HUDEP-2 (cell line): ENCODE measurements around the gene KIF16B.

Experiments used
- DNase-seq, 76 experiments: peaks; one replicate each; lab custom pipeline; 2025; ENCODE audit not compliant: unreplicated experiment in 76 of 76; lab: John Stamatoyannopoulos, UW

Gene KIF16B, protein sequence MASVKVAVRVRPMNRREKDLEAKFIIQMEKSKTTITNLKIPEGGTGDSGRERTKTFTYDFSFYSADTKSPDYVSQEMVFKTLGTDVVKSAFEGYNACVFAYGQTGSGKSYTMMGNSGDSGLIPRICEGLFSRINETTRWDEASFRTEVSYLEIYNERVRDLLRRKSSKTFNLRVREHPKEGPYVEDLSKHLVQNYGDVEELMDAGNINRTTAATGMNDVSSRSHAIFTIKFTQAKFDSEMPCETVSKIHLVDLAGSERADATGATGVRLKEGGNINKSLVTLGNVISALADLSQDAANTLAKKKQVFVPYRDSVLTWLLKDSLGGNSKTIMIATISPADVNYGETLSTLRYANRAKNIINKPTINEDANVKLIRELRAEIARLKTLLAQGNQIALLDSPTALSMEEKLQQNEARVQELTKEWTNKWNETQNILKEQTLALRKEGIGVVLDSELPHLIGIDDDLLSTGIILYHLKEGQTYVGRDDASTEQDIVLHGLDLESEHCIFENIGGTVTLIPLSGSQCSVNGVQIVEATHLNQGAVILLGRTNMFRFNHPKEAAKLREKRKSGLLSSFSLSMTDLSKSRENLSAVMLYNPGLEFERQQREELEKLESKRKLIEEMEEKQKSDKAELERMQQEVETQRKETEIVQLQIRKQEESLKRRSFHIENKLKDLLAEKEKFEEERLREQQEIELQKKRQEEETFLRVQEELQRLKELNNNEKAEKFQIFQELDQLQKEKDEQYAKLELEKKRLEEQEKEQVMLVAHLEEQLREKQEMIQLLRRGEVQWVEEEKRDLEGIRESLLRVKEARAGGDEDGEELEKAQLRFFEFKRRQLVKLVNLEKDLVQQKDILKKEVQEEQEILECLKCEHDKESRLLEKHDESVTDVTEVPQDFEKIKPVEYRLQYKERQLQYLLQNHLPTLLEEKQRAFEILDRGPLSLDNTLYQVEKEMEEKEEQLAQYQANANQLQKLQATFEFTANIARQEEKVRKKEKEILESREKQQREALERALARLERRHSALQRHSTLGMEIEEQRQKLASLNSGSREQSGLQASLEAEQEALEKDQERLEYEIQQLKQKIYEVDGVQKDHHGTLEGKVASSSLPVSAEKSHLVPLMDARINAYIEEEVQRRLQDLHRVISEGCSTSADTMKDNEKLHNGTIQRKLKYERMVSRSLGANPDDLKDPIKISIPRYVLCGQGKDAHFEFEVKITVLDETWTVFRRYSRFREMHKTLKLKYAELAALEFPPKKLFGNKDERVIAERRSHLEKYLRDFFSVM (N-terminal part only)

DNA sequence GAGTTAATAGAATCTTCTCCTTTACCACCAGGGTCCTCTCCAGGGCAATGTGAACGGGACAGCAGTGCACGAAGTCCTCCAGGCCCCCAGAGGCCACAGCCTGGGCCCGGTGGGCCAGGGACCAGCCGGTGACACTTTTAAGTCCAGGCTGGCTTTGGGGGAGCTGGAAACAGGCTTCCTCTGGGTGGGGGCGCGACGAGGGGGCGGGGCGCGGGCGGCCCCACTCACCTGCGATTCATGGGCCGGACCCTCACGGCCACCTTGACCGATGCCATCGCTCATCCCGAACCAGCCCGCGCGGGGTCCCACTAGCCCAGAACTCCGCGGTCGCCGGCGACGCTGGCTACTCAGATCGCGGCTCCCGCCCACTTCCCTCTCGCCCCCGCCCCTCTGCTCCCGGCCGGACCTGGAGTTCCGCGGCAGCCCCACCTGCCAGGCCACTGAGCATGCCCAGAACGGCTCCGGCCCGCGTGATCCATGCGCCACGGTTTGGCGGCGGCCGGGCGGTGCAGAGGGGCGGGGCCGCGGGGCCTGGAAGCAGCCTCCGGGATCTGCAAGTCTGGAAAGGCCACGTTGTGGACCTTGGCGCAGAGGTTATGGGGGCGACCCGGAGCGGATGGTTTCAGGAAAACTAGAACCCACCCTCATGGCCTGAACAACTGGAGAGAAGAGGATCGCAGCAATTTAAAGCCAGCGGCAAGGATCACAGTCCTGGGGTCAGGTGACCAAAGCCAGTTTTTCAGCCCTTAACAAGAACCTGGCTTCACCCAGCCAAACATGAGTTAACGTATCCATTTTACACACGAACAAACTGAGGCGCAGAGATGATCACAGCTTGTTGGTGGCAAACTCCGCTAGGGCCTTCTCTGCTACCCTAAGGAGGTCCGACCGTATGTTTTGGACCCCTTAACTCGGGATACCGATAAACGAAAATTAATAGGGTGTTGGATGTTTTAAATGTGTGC lies at the start of gene KIF16B:
KIF16B (minus strand) TSS at position 448 of the 965 bp plus-strand sequence; CDS start at position 275, 173 bp downstream.
- peak in 75 of 76 experiments; percentile 18 to 94 (median 78) for DNase-seq

DNA sequence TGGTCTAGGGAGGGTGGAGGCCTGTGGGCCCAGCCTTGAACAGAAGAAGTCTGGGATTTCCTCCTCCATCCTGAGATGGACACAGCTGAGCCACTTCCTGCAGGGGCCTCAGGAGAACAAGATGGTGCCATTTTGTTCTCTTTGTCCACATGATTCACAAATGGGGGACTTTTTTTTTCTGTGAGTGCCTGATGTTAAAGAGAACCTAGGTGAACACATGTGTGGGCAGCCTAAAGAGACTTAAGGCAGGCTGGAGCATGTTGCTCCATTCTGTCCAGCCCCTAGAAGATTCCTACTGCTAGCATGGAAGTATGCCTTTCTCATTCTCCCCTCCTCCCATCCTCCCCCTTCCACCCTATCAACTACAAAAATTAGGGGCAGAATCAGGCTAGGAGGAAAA lies 49.3 kb upstream of the KIF16B start:
- DNase-seq, result no peak

DNA sequence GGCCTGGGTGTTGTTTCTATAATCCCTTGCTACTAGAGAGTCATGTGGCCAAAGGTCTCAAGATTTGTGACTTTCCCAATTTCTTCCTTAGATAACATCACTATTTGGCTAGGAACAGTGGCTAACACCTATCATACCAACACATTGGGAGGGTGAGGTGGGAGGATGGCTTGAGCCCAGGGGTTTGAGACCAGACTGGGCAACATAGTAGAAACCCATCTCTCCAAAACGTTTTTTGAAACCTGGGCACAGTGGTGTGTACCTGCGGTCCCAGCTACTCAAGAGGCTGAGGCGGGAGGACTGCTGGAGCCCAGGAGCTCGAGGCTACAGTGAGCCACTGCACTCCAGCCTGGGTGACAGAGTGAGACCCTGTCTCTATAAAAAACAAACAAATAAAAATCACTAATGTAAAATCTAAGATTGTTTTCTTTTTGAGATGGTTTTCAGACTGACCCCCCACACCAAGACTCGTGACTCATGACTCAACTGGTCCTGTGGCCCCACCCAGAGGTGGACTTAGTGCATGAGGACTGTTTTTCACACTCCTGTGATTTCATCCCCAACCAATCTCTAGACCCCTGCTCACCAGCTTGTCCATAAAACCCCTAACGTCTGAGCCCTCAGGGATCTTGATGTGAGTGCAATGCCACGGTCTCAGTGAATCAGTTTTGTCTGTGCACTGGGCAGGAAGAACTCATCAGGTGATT lies 48.3 kb upstream of the KIF16B start:
- no peak for DNase-seq

DNA sequence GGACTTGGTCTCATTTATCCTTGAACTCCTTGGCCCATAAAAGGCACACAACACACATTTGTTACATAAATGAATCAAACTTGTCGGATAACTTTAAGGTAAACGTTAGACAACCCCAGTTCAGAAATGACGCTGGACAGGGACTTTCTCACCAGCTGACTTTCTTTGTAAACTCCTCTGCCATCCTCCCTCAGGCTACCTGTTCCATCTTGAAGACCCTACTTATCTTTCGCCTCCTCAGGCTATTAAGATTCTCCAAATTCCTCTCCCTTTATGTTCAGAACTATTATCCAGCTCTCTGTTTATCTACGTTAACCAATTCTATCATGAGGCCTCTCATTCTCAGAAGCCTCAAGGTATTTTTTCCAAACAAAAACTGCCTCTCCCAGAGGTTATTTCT lies 47.7 kb upstream of the KIF16B start:
- DNase-seq, result no peak

GRCh38 chr20:16619953-16620352 lies 46.7 kb upstream of the KIF16B start:
- DNase-seq, result no peak

DNA sequence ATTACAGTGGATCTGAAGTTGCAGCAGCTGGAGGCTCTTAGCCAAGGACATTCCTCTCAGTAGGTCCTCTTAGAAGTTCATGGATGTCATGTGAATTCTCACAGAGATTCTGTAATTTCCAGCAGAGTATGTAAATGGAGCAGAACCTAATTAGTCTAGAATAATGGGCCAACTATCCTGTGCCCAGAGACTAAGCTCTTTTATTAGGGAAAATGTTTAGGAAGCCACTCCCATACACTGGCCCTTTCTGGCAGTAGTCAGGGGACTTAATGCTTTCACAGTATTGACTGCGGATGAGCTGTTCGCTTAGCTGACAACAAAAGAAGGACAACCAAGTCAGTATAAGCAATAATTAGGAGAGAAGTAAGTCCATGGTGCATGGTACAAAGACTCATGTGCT lies 43.8 kb upstream of the KIF16B start:
- DNase-seq, result no peak

DNA sequence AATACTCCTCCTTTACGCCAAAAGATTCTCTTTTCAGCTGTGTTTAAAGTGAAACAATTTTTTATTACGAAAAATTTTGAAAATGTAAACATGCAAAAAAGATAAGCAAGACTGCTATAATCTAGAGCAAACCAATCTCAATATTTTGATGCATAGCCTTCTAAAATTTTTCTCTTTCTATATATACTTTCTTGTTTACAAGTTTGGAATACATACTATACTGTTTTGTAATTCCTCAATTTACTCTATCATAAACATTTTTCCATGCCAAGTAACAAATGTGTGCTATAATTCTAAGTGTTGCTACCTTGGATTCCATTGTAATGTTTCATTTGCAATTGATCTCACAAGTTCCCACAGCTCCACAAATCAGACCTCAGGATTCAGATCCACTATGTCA lies 43.1 kb upstream of the KIF16B start:
- no peak for DNase-seq

GRCh38 chr20:16615199-16615598 lies 42.0 kb upstream of the KIF16B start:
- peak in 7 of 76 experiments; percentile 5 to 48 (median 15) for DNase-seq

DNA sequence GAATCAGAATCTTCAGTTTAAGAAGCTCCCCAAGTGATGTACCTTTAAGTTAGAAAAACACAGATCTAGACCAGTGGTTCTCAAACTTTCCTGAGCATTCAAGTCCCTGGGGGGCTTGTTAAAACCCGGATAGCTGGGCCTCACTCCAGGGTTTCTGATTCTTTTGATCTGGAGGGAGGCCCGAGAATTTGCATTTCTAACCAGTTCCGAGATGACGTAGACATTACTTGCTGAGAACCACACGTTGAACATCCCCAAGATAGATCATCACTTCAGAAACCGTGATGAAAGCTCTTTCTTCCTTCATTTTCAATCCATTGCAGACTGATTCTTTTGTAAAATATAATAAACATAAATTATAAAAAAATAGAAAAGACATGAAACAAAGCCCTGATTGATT lies 40.7 kb upstream of the KIF16B start:
- no peak for DNase-seq

DNA sequence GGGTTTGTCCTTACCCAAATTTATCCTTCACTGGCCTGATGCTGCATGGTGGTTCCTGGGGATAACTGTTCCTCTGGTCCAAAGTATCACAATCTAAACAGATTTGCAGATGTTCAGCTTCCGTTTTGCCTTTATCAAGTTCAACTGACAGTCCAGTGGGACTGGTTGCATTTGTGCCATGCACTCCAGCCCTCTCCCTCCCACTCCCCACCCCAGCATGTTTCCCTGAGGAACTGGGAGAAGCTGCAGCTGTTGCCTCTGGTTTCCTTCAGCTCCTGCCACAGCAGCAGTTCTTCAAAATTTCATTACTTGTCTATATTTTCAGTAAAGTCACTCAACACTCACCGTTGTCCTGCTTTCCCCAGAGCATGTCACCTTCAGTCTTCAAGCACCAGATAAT lies 39.5 kb upstream of the KIF16B start:
- no peak for DNase-seq

- no peak for DNase-seq
Observed at GRCh38 chr20:16611817-16612216, 38.6 kb upstream of the KIF16B start.

DNA sequence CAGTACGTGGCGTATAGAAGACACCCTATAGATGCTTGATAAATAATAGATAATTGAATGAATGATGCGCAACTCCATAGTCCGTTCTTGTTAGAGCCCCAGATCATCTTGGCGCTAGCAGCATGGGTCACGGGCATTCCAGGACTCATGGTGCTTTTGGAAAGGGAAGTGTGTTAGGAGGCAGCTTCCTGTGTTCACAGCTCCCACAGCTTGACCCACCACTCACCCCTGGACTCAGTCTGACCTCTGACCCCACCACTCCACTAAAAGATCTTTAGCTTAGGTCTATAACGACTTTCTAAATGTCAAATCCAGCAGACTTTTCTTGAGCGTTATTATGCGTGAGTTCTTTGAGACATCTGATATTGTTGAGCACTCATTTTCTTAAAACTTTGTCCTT lies 35.8 kb upstream of the KIF16B start:
- no peak for DNase-seq

GRCh38 chr20:16608277-16608650 lies 35.0 kb upstream of the KIF16B start:
- DNase-seq, result no peak

DNA sequence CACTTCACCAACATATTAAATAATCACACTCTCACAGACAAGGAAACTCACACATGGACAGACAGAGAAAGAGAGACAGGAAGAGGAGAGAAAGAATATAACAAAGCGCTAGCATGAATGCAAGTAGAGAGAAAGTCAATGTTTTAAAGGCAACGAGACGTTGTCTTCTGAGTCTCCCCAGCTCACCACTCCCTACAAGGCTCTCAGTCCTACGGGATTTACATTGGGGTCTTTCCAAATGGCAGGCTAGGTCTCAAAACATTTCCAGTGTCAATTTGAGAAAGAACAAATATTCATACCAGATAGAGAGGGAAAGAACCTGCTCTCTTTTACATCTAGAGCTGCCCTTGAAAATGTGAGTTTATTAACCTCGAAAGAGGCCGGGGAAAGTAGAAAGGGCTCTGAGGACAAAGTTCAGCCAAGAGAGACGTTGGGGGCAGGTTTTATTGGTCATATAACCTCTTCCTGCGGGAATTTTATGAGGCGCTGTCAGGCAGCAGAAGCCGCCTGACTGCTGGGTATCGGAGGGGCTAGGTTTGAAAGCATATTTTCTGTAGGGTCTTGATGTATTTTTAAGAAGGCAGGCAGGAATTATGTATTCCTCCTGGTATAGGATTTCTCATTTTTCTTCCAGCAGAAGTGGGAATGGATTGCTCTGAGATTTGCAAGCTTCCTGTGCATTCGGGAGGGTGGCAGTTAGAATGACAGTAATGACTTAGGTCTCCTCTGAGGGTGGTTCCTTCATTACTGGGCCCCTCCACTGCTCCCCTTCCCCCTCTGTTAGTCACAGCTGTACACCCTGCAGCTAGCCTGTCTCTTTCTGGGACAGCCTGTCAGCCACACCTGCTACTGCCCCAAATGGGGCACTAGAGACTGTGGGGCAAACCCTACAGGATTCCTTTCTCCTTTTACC lies 34.4 kb upstream of the KIF16B start:
- DNase-seq, result no peak

DNA sequence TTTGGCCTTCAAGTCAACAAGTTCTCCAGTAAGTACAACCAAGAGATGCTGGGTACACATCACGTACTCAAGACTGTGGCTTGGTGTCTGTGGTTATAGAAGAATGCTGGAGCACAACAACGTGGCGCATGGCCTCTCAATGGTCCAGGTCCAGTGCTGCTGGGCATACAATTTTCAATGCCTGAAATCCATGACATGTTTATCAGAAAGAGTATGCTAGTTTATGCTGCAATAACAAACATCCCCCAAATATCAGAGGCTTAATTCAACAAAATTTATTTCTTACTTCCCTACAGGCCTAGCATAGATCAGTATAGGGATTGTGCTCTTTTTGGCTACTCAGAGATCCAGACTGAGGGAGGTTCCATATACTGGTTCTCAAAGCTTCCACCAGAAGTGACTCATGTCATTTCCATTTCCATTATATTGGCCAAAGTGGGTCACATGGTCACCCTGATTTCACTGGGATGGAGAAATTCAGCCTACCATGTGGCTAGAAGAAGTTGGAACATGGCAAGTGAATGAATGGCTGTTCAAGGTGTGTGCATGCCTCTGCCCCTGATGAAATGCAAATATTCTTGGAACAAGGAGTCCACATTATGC lies 33.3 kb upstream of the KIF16B start:
- no peak for DNase-seq

- no peak for DNase-seq
Observed at GRCh38 chr20:16601047-16601446, 27.8 kb upstream of the KIF16B start.

- no peak for DNase-seq
Observed at GRCh38 chr20:16599257-16599656, 26.0 kb upstream of the KIF16B start.

DNA sequence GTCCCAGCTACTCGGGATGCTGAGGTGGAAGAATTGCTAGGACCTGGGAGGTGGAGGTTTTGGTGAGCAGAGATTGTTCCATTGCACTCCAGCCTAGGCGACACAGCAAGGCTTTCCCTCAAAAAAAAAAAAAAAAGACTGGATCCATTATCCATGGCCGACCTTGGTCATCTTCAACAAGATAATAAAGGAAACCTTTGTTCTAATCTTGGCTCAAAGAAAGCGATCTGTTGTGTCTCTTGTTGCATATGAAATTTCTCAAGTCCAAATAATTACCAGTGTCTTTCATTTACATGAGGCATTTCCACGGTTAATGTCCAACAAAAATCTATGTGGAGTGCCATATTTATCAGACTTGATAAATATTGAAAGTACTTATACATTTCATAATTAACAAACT lies 23.7 kb upstream of the KIF16B start:
- DNase-seq, result no peak
